Renal cortex interstitium (tissue), 11 donors: Measurements from ENCODE around the gene KIF26B. TPM values are rescaled to one million over a fixed set of nuclear protein-coding genes. Genes with fewer than 3 reads are reported as not detected.
"Not testable (repeated sequence)": the region's sequence is repeated elsewhere in the genome, so short reads cannot be mapped to it uniquely, and the experiment has no call there.

ENCODE experiments used
- DNase-seq, 11 donors: peaks; one replicate each; pipeline ENCODE4 v3.0.0-alpha.2; 2013; ENCODE audit warnings: low read depth in 9 of 11, low spot score in 4 of 11; ENCODE audit errors: extremely low read depth in 1 of 11
- polyA plus RNA-seq, 3 donors: library from polyadenylated mRNA; unstranded; fragments of 120-200 nt; gene quantifications; one replicate each; pipeline ENCODE4 v1.2.1, GENCODE V29; 2013; ENCODE audit not compliant: insufficient read length in 3 of 3

The KIF26B gene
- polyA plus RNA-seq, 3 donors: 33.4 to 39.4 (median 38.3) TPM

DNA sequence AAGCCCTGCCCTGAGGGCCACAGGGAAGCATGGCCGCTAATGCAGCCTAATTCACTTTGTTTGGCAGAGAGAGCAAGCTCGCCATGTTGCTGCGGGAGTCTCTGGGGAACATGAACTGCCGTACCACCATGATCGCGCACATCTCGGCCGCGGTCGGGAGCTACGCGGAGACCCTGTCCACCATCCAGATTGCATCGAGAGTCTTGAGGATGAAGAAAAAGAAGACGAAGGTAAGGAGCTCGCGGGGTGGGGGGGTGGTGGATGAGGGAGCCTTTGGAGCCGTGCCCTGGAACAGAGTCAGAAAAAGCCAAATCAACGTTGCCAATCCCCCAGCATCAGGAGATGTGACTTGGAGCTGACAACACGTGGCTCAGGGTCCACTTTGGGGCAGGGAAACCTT, 529.4 kb downstream of the KIF26B start:
- DNase-seq: no peak

DNA sequence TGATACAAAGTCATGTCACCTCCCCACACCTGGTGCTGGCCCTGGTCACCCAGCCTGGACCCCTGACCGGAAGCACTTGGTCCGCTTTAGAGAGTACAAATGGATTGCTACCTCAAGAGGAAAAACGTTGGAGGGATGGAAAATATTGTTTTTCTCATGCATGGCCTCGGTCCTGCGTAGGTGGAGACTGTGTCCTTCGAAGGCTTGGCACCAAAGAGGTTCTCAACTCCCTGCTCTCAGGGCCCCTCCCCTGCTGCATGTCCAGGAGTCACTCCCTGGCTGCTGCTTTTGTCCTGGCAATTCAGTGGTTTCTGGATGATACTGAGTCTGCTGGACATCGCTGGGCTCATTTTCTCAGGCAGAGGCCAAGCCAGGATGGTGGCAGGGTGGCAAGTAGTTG, 529.8 kb downstream of the KIF26B start:
- no peak for DNase-seq

- DNase-seq: no peak
Measured at GRCh38 chr1:245685111-245685810, 530.5 kb downstream of the KIF26B start.

- DNase-seq: no peak
Measured at GRCh38 chr1:245686006-245686405, 531.2 kb downstream of the KIF26B start.

GRCh38 chr1:245686446-245687030, 531.8 kb downstream of the KIF26B start:
- DNase-seq: no peak

- DNase-seq: no peak
Measured at GRCh38 chr1:245687152-245687635, 532.4 kb downstream of the KIF26B start.

GRCh38 chr1:245687636-245688535, 533.1 kb downstream of the KIF26B start:
- no peak for DNase-seq

- no peak for DNase-seq
Measured at GRCh38 chr1:245688536-245689453, 534.0 kb downstream of the KIF26B start.

GRCh38 chr1:245690156-245690690, 535.4 kb downstream of the KIF26B start:
- DNase-seq: no peak

DNA sequence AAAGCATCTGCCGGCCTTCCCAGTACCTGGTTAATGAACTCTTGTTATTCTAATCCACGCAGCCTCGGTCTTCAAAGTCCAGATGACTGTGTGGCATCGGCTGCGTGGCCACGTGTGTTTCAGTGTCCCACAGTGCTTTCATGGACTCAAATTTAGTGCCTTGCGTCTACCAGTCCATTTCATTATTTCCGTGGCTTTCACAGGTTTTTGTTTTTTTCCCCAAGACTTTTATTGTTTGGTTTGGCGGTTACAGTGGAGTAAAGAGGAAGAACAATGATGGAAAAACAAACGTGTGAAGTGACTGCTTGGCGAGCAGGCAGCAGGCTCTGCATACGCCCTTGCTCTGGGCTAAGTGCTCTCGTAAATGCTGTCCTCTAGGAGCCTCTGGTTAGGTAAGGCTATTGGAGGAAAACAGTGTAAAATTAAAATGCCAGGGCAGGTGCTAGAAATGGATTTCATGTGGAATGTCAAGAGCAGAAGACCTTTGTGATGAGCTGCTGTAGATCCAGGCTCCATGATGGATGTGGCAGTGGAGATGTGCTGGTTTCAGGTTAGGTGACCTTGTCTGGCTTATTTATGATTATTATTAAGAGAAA, 536.3 kb downstream of the KIF26B start:
- DNase-seq: no peak

DNA sequence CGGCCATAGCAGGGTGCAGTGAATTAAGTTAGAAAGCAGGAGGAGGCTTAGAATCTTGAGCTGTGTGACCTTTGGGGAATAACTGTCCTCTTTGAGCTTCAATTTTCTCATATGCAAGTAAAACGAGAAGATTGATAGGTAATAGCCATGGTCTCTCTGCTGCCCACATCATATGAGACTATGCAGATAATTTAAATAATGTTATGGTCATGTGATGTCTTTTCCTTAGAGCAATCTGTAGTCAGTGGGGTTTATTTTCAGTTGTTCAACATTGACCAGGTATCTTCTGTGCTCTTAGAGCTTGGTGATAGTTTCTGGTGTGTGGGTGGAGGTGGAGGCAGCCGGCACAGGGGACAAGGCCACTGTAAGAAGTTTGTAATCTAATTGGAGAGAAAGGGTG, 537.1 kb downstream of the KIF26B start:
- no peak for DNase-seq

DNA sequence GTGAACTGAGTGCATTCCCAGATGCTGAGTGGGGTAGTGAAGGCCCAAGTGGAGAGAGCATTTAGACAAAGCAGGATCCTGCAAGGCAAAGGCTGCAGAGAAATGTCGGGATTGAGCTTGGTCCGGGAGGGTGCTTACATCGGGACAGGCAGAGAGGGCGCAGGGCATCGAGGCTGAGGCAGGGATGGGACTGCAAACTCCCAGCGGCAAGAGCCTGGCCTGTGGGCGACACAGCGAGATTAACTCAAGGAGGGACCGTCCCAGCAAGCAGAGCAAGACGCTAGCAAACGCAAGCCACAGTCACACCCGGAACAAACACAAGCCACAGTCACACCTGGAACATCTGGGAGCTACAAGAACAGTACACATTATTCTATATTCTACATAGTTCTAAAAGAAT, 537.5 kb downstream of the KIF26B start:
- no peak for DNase-seq

DNA sequence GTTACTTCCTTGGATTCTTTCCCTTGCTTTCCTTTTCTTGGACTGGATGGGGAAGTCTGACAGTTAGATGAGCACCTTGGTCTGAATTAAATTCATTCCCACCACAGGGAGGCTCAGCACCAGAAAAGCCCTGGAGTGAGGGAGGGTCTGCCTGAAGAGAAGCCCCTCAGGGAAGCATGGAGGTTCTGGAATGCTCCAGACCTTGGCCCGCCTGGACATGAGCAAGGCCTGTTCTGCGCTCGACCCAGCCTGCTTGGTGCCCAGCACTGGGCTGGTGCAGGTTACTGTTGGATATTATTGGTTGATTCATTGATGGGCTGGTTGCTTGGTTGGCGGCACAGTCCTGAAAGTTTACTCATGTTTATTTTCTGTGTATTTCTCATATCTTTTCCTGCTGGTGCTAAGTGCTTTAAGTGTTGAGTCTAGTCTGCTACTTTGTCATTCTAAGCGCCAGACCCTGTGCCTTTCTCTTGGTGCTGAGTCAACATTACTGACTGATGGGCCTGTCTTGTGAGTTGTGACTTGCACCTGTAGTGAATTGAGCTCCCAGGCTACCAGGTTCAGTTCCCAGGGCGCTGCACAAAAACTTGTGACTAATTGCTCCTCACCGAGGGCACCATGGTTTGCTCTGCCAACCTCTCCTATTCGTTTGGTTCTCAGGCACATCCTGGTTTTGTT, 538.5 kb downstream of the KIF26B start:
- DNase-seq: no peak

GRCh38 chr1:245693941-245694752, 539.4 kb downstream of the KIF26B start:
- no peak for DNase-seq

DNA sequence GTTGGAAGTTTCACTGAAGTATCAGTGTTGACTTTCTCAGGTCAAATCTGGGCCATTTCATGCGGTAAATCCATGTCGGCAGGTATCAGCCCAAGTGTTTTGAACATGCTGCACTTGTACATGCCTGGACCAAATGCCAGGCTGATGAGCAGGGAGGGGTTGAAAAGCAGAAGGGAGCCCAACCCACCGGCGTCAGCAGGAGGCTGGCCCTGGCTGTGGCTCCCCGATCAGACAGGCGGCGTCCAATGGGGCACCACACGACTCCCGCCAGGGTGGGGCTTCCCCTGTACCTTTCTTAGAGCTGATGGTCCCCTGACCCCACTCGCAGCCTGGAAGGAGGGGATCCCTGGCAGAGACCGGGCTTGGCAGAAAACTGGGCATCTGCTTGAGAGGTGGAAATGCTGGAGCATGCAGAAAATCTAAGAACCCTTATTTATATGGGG, 540.0 kb downstream of the KIF26B start:
- DNase-seq: no peak

GRCh38 chr1:245695211-245695610, 540.4 kb downstream of the KIF26B start:
- DNase-seq: no peak

DNA sequence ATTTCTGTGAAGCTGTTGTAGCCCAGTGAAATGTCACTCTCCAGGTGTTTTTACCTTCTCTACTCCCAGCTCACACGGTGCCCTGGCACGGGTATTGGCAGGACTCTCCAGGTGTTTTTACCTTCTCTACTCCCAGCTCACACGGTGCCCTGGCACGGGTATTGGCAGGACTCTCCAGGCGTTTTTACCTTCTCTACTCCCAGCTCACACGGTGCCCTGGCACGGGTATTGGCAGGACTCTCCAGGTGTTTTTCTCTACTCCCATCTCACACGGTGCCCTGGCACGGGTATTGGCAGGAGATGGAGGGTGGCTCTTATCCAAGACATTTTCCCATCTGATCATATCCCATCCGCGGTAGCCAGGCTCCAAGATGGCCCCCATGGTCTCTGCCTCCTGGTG, 540.9 kb downstream of the KIF26B start:
- not testable (repeated sequence) for DNase-seq
